Astrocyte (in vitro differentiated cells and primary cell): ENCODE data around the gene FBXW7. TPM values are rescaled to one million over a fixed set of nuclear protein-coding genes. Genes with fewer than 3 reads are reported as not detected.
A peak's percentile ranks its signal among the peaks of the same experiment; 100 is the strongest.

ENCODE experiments used
- DNase-seq: peaks from one replicate; pipeline ENCODE4 v3.0.0-alpha.2; 2010; ENCODE audit warnings: low read depth
- FAIRE-seq: peaks from 2 replicates; lab custom pipeline; 2011; peaks lifted over from hg19 to GRCh38; lab: Jason Lieb, UNC
- H2AFZ ChIP-seq: 2 replicates; pipeline ENCODE4 v1.6.0; 2012; ENCODE audit warnings: low read depth, low read length, inconsistent platforms
- H3K27ac ChIP-seq: 2 replicates; pipeline ENCODE4 v1.5.1; 2011; ENCODE audit warnings: low read depth, low read length, inconsistent platforms
- H3K27me3 ChIP-seq: 2 replicates; pipeline ENCODE4 v1.6.0; 2011; ENCODE audit warnings: low read length, inconsistent platforms; ENCODE audit not compliant: insufficient read depth
- H3K36me3 ChIP-seq: 2 replicates; pipeline ENCODE4 v1.5.1; 2011; ENCODE audit warnings: low read length, inconsistent platforms; ENCODE audit not compliant: insufficient read depth
- H3K4me1 ChIP-seq: 2 replicates; pipeline ENCODE4 v1.5.1; 2011; ENCODE audit warnings: low read length, inconsistent platforms; ENCODE audit not compliant: insufficient read depth
- H3K4me2 ChIP-seq: 2 replicates; pipeline ENCODE4 v1.6.0; 2012; ENCODE audit warnings: low read length, inconsistent platforms
- H3K4me3 ChIP-seq: 2 replicates; pipeline ENCODE4 v1.5.1; 2011; ENCODE audit warnings: low read depth, mild to moderate bottlenecking, low read length, inconsistent platforms; ENCODE audit not compliant: insufficient read depth
- H3K79me2 ChIP-seq: 2 replicates; pipeline ENCODE4 v1.6.0; 2012; ENCODE audit warnings: mild to moderate bottlenecking, low read length, inconsistent platforms; ENCODE audit not compliant: insufficient read depth
- H3K9ac ChIP-seq: 2 replicates; pipeline ENCODE4 v1.6.0; 2012; ENCODE audit warnings: mild to moderate bottlenecking, low read length, inconsistent platforms
- H3K9me3 ChIP-seq: 2 replicates; pipeline ENCODE4 v1.5.1; 2012; ENCODE audit warnings: low read depth, mild to moderate bottlenecking, low read length, inconsistent platforms; ENCODE audit not compliant: insufficient read depth
- H4K20me1 ChIP-seq: 2 replicates; pipeline ENCODE4 v1.6.0; 2012; ENCODE audit warnings: low read length, inconsistent platforms; ENCODE audit not compliant: insufficient read depth
- H3K27ac Mint-ChIP-seq: one replicate; pipeline ENCODE4 v1.8.0; 2021; ENCODE audit warnings: mild to moderate bottlenecking, mixed read lengths; ENCODE audit not compliant: unreplicated experiment
- H3K27me3 Mint-ChIP-seq: one replicate; pipeline ENCODE4 v1.8.0; 2021; ENCODE audit warnings: low read depth, mixed read lengths; ENCODE audit not compliant: unreplicated experiment
- H3K36me3 Mint-ChIP-seq: one replicate; pipeline ENCODE4 v1.8.0; 2021; ENCODE audit warnings: low read depth, mixed read lengths; ENCODE audit not compliant: unreplicated experiment
- H3K4me1 Mint-ChIP-seq: one replicate; pipeline ENCODE4 v1.8.0; 2021; ENCODE audit warnings: low read depth, mixed read lengths; ENCODE audit not compliant: unreplicated experiment
- H3K4me3 Mint-ChIP-seq: one replicate; pipeline ENCODE4 v1.8.0; 2021; ENCODE audit warnings: mild to moderate bottlenecking, moderate library complexity, mixed read lengths; ENCODE audit not compliant: unreplicated experiment
- H3K9me3 Mint-ChIP-seq: one replicate; pipeline ENCODE4 v1.8.0; 2021; ENCODE audit warnings: mild to moderate bottlenecking, mixed read lengths; ENCODE audit not compliant: unreplicated experiment
- CTCF ChIP-seq: IDR thresholded peaks from 2 replicates; pipeline ENCODE4 v1.5.1; 2011; ENCODE audit warnings: low read depth, mild to moderate bottlenecking, inconsistent platforms, low read length, moderate library complexity; ENCODE audit not compliant: insufficient read depth
- EZH2 ChIP-seq: IDR thresholded peaks from 2 replicates; pipeline ENCODE4 v1.6.1; 2012; ENCODE audit warnings: mild to moderate bottlenecking, low read length, inconsistent platforms; ENCODE audit not compliant: insufficient read depth
- total RNA-seq: library from RNA; stranded (reverse); gene quantifications from 2 replicates; pipeline ENCODE4 v1.2.1, GENCODE V29; 2021

The FBXW7 gene
- total RNA-seq, 1 donor from 2014 or later = 34.7 TPM

GRCh38 chr4:152369902-152370295 is 166.0 kb downstream of the FBXW7 start:
- Histone ChIP-seq H4K20me1 (peaks cover 12% of the 10 kb centered on the region), H3K27me3 (no peaks in the 10 kb centered on the region), H3K9me3 (no peaks in the 10 kb centered on the region), H3K4me1 (no peaks in the 10 kb centered on the region), H2AFZ (no peak overlapping the region), H3K4me2 (no peak overlapping the region), H3K4me3 (no peak overlapping the region), H3K36me3 (no peaks in the 10 kb centered on the region), H3K27ac (no peak overlapping the region), H3K79me2 (no peaks in the 10 kb centered on the region), H3K9ac (no peak overlapping the region)
- no peak for DNase-seq
- Mint-ChIP-seq H3K4me3 (no peak overlapping the region), H3K9me3 (peaks cover 3% of the 10 kb centered on the region), H3K36me3 (peaks cover 3% of the 10 kb centered on the region), H3K27ac (no peak overlapping the region), H3K27me3 (no peaks in the 10 kb centered on the region), H3K4me1 (peaks cover 6% of the 10 kb centered on the region)
- peak; percentile 83 for FAIRE-seq
- TF ChIP-seq EZH2 (no peak), CTCF (peak; percentile 25)

GRCh38 chr4:152369203-152369901 is 166.5 kb downstream of the FBXW7 start:
- no peaks in the 10 kb centered on the region for H3K4me1 ChIP-seq
- H3K4me2 ChIP-seq = no peak overlapping the region
- peaks cover 7% of the 10 kb centered on the region for H4K20me1 ChIP-seq
- no peak overlapping the region for H3K4me3 ChIP-seq
- no peak overlapping the region for H3K4me3 Mint-ChIP-seq
- H3K9me3 ChIP-seq = no peaks in the 10 kb centered on the region
- no peaks in the 10 kb centered on the region for H3K79me2 ChIP-seq
- no peaks in the 10 kb centered on the region for H3K36me3 ChIP-seq
- FAIRE-seq = no peak
- no peak overlapping the region for H3K9ac ChIP-seq
- H3K4me1 Mint-ChIP-seq = peaks cover 1% of the 10 kb centered on the region
- TF ChIP-seq CTCF = no peak
- TF ChIP-seq EZH2 = no peak
- DNase-seq = no peak
- H2AFZ ChIP-seq = no peak overlapping the region
- peaks cover 3% of the 10 kb centered on the region for H3K36me3 Mint-ChIP-seq
- no peaks in the 10 kb centered on the region for H3K27me3 Mint-ChIP-seq
- peaks cover 3% of the 10 kb centered on the region for H3K9me3 Mint-ChIP-seq
- H3K27me3 ChIP-seq = no peaks in the 10 kb centered on the region
- no peak overlapping the region for H3K27ac ChIP-seq
- H3K27ac Mint-ChIP-seq = no peak overlapping the region

GRCh38 chr4:152368001-152368400 is 167.9 kb downstream of the FBXW7 start:
- Histone ChIP-seq H3K36me3 (no peaks in the 10 kb centered on the region), H3K4me1 (no peaks in the 10 kb centered on the region), H3K9ac (no peak overlapping the region), H3K4me3 (no peak overlapping the region), H3K27me3 (no peaks in the 10 kb centered on the region), H4K20me1 (peaks cover 7% of the 10 kb centered on the region), H2AFZ (no peak overlapping the region), H3K79me2 (no peaks in the 10 kb centered on the region), H3K27ac (no peak overlapping the region), H3K4me2 (no peak overlapping the region), H3K9me3 (no peaks in the 10 kb centered on the region)
- peaks cover 3% of the 10 kb centered on the region for H3K9me3 Mint-ChIP-seq
- FAIRE-seq = no peak
- H3K27ac Mint-ChIP-seq = no peak overlapping the region
- no peak for DNase-seq
- H3K4me3 Mint-ChIP-seq = no peak overlapping the region
- TF ChIP-seq CTCF (no peak), EZH2 (no peak)
- no peaks in the 10 kb centered on the region for H3K4me1 Mint-ChIP-seq
- H3K36me3 Mint-ChIP-seq = peaks cover 3% of the 10 kb centered on the region
- H3K27me3 Mint-ChIP-seq = no peaks in the 10 kb centered on the region
